GM18526 (cell line): ENCODE measurements around the gene UGT1A4.

Experiments used
- POLR2A ChIP-seq: IDR thresholded peaks from 3 replicates; pipeline ENCODE4 v1.6.1; 2011; ENCODE audit not compliant: insufficient read length; ENCODE audit errors: extremely low read depth

The UGT1A4 gene

DNA sequence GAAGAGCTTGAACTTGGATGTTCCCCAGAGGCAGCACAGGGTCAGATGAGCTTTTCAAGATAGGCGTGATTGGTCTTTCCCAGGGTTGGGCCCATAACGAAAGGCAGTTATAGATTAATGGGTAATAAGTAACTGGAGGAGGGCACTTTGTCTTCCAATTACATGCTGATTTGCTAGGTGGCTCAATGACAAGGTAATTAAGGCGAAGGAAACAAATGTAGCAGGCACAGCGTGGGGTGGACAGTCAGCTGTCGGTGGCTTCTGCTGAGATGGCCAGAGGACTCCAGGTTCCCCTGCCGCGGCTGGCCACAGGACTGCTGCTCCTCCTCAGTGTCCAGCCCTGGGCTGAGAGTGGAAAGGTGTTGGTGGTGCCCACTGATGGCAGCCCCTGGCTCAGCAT is at the start of gene UGT1A4:
UGT1A4 (plus strand) TSS at position 185 of the 400 bp plus-strand sequence; CDS start at position 270, 85 bp downstream.
- TF ChIP-seq POLR2A, result no peak

DNA sequence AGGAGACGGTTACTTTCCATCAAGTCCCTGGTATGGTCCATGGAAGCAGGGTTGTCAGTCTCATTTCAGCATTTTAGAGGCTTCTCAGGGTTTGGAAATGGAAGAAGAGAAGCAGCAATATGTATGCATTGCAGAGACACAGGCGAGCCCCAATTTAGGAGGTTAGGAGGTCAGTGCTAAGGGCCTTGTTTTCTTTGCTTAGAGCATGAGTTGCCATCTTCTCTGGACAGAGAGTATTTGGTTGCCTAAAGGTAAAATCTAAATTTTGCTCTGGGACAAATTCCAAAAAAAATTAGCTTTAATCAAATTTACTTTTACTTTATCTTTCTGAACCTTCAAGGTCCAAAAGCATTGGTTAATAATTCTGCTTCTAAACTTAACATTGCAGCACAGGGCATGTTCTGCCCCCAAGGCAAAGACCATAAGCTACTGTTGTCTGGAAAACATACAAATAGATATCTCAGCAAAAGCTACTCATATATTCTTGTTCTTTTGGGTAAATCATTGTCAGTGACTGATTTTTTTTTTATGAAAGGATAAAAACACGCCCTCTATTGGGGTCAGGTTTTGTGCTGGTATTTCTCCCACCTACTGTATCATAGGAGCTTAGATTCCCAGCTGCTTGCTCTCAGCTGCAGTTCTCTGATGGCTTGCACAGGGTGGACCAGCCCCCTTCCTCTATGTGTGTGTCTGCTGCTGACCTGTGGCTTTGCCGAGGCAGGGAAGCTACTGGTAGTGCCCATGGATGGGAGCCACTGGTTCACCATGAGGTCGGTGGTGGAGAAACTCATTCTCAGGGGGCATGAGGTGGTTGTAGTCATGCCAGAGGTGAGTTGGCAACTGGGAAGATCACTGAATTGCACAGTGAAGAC is 47.0 kb upstream of the UGT1A4 start, which contains the start of gene UGT1A9:
UGT1A9 (plus strand) TSS at position 609 of the 872 bp plus-strand sequence; CDS start at position 646, 37 bp downstream.
- no peak for TF ChIP-seq POLR2A

DNA sequence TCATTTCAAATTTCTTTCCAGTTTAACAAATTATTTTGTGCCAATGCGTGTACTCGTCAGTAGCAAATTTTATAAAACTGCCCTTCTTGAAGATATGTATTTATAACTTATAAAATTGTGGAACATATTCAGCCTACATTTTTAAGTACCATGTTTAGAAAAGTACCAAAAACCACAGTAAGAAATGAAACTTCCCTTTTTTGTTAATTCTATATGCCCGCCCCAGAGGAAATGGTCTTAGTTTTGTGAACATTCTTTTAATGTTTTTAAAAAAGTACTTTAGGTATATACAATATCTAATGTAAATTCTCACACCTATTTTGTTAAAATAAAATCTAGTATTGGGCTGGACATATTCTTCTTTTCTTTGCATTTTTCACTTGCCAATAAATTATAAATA is 45.6 kb upstream of the UGT1A4 start:
- TF ChIP-seq POLR2A, result no peak

DNA sequence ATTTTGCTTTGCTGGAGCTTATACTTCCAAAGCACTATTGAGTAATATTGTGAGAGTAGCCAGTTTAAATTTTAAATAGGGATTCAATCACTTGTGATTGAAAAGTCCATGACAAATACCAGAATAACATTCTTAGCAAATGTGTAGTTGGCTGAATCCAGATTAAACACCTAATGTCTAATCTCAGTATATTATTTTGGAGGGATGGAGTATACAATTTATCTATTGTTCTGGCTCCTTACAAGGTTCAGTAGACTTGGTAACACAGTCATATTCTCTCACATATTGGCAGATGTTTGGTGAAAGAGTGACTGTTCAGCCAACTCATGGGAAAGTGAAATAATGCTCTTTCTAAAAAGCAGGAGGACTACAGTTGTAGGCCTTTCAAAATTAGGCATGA is 44.6 kb upstream of the UGT1A4 start:
- TF ChIP-seq POLR2A, result no peak

DNA sequence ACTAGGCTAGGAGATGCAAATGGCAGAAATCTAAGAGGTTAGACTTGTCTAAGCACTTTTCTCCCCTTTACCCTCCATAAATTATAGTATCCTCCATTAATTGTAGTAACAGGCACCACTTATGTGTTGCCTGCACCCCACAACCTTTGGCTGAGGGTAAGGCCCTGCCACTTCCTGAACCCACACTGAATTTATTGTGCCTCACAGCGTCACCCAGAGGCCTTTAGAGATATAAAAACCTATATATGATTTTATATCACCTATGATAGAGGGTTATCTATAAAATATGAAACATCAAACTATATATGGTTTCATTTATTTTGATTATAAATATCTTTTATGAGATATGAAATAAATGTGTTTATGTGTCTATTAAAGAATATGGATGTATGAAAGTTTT is 44.2 kb upstream of the UGT1A4 start:
- TF ChIP-seq POLR2A, result no peak

DNA sequence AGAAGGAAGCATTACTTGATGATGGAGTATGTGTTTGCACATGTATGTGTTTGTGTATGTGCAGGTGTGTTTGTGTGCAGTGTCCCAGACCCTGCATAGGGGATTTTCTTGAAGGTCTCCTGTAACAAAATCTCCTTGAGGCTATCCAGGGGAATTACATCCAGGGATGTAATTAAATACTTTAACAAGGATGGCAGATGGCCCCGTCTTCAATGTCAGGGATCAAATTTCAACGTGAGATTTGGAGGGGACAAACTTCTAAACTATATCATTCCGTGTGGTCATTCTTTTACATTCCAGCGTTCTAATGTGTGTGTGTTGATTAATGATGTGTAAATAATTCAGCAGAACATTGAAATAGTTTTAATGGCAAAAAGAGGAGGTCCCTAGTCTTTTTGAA is 43.5 kb upstream of the UGT1A4 start:
- TF ChIP-seq POLR2A, result no peak

DNA sequence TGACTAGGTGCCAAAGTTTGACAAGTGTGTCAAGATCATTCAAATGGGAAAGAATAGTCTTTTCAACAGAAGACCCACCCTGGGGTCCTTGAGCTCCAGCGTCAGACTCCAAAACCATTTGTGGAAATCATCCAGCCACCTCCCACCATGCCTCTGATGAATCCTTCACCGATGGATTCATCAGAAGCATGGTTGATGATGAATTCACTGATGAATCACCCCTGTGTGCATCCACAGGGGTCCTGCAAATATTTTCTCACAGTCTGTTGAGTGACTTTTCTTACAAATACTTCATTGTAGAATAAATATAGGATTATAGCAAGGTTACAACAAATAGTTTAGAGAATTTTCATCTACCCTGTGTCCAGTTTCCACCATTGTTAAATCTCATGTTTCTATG is 42.5 kb upstream of the UGT1A4 start:
- TF ChIP-seq POLR2A, result no peak

DNA sequence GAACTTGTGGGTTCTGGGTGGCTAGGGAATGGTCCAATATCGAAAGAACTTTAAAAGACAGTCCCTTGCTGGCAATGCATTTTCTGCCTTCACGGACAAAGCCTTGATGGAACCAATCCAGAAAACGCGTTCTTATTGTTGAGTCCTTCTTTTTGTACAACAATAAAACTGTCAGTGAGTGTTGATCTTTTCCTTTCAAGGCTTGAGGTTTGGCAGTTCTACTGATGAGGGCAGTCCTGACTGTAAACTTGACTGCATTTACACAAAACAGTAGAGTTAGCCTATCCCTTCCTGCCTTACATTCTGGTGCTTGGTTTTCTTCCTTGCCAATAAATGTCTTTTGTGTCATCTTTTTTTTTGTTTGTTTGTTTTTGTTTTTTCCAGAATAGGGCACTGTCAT is 39.3 kb upstream of the UGT1A4 start:
- no peak for TF ChIP-seq POLR2A

DNA sequence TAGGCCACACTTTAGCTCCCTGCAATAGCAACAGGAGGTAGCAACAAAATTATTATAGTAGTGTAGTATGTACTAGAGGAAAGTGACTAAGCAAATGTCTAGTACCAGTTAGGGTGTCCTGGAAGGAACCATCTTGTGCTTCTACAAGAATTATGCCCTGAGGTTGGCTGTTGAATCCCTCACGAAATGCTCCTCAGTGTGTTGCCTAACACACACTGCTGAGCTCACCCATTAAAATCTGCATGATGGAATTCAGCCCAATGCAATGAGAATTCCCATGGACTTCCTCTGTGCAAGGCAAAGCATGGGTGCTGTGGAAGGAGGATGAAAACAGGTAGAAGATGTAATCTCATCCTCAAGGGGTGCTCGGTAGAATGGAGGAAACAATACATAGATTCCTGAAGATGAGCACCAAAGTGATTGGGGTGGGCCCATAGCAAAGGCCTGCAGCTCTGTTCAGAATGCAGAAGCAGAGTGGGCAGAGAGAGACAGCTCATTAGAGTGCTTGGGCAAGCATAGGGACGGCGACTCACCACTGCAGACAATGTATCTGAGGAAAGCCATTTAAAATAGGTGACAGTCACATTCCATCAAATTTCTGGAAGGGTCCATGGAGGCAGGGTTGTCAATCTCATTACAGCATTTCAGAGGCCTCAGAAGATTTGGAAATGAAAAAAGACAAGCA is 38.0 kb upstream of the UGT1A4 start:
- no peak for TF ChIP-seq POLR2A

DNA sequence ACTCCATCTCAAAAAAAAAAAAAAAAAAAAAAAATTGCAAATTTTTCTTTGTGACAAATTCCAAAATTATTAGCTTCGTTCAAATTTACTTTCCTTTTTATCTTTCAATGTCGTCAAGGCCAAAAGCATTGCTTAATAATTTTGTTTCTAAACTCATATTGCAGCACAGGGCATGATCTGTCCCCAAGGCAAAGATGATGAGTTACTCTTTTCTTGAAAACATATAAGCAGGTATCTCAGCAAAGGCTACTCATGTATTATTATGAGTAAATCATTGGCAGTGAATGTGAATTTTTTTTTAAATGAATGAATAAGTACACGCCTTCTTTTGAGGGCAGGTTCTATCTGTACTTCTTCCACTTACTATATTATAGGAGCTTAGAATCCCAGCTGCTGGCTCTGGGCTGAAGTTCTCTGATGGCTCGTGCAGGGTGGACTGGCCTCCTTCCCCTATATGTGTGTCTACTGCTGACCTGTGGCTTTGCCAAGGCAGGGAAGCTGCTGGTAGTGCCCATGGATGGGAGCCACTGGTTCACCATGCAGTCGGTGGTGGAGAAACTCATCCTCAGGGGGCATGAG is 36.9 kb upstream of the UGT1A4 start, which contains the start of gene UGT1A7:
UGT1A7 (plus strand) TSS at position 381 of the 579 bp plus-strand sequence; CDS start at position 418, 37 bp downstream.
- TF ChIP-seq POLR2A, result no peak

DNA sequence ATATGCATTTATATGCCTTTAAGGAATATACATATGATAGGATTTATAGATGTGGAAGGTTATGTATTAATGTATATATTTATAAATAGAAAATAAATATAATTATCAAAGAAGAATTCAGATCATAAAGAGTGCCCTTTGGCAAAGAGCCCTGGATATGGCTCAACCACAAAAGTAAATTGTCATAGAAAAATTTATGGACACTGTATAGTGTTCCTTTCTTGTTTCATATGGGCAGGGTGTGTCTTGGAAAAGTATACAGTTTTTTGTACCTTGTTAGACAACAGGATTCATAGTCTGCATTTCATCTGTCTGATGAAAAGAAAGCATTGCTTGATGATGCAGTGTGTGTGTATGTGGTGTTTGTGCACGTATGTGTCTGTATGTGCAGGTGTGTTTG is 33.9 kb upstream of the UGT1A4 start:
- TF ChIP-seq POLR2A, result no peak

DNA sequence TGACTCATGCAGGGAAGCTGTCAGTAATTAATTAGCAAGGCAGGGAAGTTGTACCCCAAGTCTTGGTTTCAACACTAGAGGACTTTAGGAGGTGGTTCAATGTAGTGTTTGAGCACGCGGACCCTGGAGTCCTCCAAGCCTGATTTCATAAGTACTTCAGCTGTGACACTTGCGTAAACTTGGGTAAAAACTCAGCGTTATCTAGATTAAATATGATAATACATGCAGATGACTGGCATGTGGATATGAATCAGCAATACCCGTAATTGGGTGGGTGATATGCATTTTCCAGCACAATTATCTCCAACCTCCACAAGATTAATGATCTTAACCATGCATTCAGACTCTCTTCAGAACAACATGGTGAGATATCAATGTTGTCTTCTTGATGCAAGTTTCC is 31.6 kb upstream of the UGT1A4 start:
- no peak for TF ChIP-seq POLR2A

DNA sequence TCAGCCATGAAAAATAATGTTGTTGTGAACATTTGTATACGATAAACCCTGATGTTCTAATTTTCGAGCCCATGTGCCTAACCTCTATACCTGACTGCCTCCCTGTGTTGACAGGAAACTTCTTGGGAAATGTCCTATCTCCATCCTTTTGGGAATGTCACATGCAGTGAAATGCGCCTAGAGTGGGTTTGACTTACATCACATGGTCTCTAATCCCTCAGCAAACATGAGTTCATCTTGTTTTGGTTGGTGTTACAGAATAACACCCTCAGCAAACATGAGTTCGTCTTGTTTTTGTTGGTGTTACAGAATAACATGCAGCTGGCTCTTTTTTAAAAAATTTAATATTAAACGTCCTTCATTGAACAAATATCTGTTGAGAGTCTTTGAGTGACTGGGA is 30.2 kb upstream of the UGT1A4 start:
- no peak for TF ChIP-seq POLR2A

DNA sequence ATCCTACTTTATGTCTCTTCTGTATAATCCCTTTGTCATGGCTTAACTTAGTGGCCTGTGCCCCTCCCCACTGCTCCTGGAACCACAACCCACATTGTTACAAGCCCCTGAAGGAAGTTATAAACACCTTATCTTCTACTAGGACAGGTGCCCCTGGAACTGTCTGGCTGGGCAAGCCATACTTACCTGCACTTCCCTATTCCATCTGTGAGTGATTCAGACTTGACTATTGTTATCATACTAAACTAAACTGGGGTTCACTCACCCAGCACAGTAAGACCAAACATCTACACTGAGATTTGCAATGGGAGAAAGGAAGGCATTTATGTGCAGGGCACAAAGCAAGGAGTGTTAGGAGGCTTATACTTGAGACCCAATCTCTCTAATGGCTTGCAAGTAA is 29.5 kb upstream of the UGT1A4 start:
- no peak for TF ChIP-seq POLR2A

DNA sequence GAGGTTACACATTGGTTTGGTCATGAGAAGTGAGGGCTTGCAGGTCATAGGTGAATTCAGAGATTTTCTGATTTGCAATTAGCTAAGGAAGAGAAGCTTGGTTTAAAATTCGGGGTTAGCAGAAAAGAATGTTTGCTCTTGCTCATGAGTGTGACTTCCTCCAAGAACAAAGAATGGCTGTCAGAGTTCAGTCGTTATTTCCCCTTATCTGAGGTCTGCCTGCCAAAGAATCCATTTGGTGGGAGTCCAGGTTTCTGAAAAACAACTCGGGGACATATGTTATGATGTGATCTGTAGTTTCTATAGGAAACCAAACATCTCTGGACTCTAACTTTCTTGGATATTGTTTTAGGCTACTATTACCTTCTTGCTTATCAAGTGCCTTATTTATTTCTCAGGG is 29.0 kb upstream of the UGT1A4 start:
- no peak for TF ChIP-seq POLR2A

DNA sequence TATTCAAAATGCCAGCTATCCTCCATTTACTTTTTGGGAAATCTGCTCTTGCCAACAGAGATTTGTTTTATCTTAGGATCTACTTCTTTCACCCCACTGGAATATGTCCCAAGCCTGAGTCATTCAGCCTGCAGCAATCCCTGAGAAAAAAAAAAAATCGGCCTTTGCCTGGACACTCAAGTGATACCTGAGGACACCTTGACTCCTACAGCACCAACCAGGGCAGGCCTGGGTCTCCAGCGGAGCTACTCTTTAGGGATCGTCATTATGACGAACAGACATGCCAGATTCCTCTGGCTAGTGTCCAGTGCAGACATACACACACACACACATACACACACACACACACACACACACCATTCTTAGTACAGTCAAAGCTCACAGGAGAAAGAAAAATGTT is 28.1 kb upstream of the UGT1A4 start:
- no peak for TF ChIP-seq POLR2A
